GM23338 (cell line): ENCODE results near the gene PNPO. TPM values are rescaled to one million over a fixed set of nuclear protein-coding genes. Genes with fewer than 3 reads are reported as not detected.

Experiments used
- ATAC-seq: fragments of 200-7000 bp; cut with Tn5 transposase; 3 replicates; pipeline ENCODE4 v1.9.1; 2020
- DNase-seq: peaks from one replicate; pipeline ENCODE4 v3.0.0-alpha.2; 2015; ENCODE audit warnings: low spot score
- H2AFZ ChIP-seq: fragments of 200-600 bp; sonication (generic); 2 replicates; pipeline ENCODE4 v1.8.0; 2016; ENCODE audit warnings: antibody characterized with exemption, mild to moderate bottlenecking, moderate library complexity
- H3F3A ChIP-seq: fragments of 200-600 bp; sonication (generic); replicated peaks from 2 replicates; pipeline ENCODE4 v1.8.0; 2017; ENCODE audit warnings: antibody characterized with exemption, mixed run types, low read depth
- H3K27ac ChIP-seq: fragments of 200-600 bp; sonication (generic); 2 replicates; pipeline ENCODE4 v1.6.1; 2016; ENCODE audit warnings: low read depth
- H3K27me3 ChIP-seq: fragments of 200-600 bp; sonication (generic); 2 replicates; pipeline ENCODE4 v1.8.0; 2016; ENCODE audit warnings: mild to moderate bottlenecking, mixed run types, moderate library complexity; ENCODE audit not compliant: insufficient read depth
- H3K36me3 ChIP-seq: fragments of 200-600 bp; sonication (generic); 2 replicates; pipeline ENCODE4 v1.8.0; 2016; ENCODE audit warnings: mild to moderate bottlenecking; ENCODE audit not compliant: insufficient read depth
- H3K4me1 ChIP-seq: fragments of 200-600 bp; sonication (generic); 2 replicates; pipeline ENCODE4 v1.8.0; 2016; ENCODE audit warnings: mild to moderate bottlenecking, moderate library complexity; ENCODE audit not compliant: insufficient read depth
- H3K4me2 ChIP-seq: fragments of 200-600 bp; sonication (generic); 2 replicates; pipeline ENCODE4 v1.7.1; 2017; ENCODE audit warnings: mixed run types
- H3K4me3 ChIP-seq: fragments of 200-600 bp; sonication (generic); 2 replicates; pipeline ENCODE4 v1.6.1; 2016; ENCODE audit warnings: mixed run types
- H3K79me2 ChIP-seq: fragments of 200-600 bp; sonication (generic); replicated peaks from 2 replicates; pipeline ENCODE4 v1.8.0; 2017; ENCODE audit warnings: mild to moderate bottlenecking; ENCODE audit not compliant: insufficient read depth
- H3K9me2 ChIP-seq: fragments of 200-600 bp; sonication (generic); 2 replicates; pipeline ENCODE4 v1.8.0; 2017; ENCODE audit not compliant: insufficient read depth
- H4K20me1 ChIP-seq: fragments of 200-600 bp; sonication (generic); replicated peaks from 2 replicates; pipeline ENCODE4 v1.8.0; 2017; ENCODE audit warnings: mild to moderate bottlenecking; ENCODE audit not compliant: insufficient read depth
- H3K27ac Mint-ChIP-seq: 2 replicates; pipeline ENCODE4 v1.8.0; 2020; ENCODE audit warnings: inconsistent platforms, mild to moderate bottlenecking, moderate library complexity, mixed read lengths
- H3K27me3 Mint-ChIP-seq: 3 replicates; pipeline ENCODE4 v1.8.0; 2022; ENCODE audit warnings: low read depth, mild to moderate bottlenecking, moderate library complexity, mixed read lengths, inconsistent platforms; ENCODE audit not compliant: insufficient read depth, poor library complexity
- H3K36me3 Mint-ChIP-seq: 3 replicates; pipeline ENCODE4 v1.8.0; 2021; ENCODE audit warnings: low read depth, mild to moderate bottlenecking, inconsistent platforms, moderate library complexity, mixed read lengths
- H3K4me1 Mint-ChIP-seq: 3 replicates; pipeline ENCODE4 v1.8.0; 2020; ENCODE audit warnings: mild to moderate bottlenecking, inconsistent platforms, mixed read lengths
- H3K4me3 Mint-ChIP-seq: 3 replicates; pipeline ENCODE4 v1.8.0; 2021; ENCODE audit warnings: moderate library complexity, mild to moderate bottlenecking, inconsistent platforms, mixed read lengths
- H3K9me3 Mint-ChIP-seq: 3 replicates; pipeline ENCODE4 v1.8.0; 2020; ENCODE audit warnings: moderate library complexity, mild to moderate bottlenecking, inconsistent platforms, mixed read lengths
- CREB1 ChIP-seq: fragments of 250-450 bp; sonication (Bioruptor Pico); IDR thresholded peaks from 2 replicates; pipeline ENCODE4 v1.5.0; 2020; ENCODE audit warnings: low read depth, mild to moderate bottlenecking, moderate library complexity
- EZH2 ChIP-seq: fragments of 200-600 bp; sonication (generic); IDR thresholded peaks from one replicate; pipeline ENCODE4 v1.8.0; 2017; ENCODE audit warnings: antibody characterized with exemption, mild to moderate bottlenecking, low read depth; ENCODE audit not compliant: unreplicated experiment
- EZH2phosphoT487 ChIP-seq: fragments of 200-600 bp; sonication (generic); IDR thresholded peaks from one replicate; pipeline ENCODE4 v1.8.1; 2018; ENCODE audit warnings: antibody characterized with exemption; ENCODE audit not compliant: unreplicated experiment
- JUNB ChIP-seq: IDR thresholded peaks from one replicate; pipeline ENCODE4 v1.6.1; 2016; ENCODE audit warnings: antibody characterized with exemption; ENCODE audit not compliant: unreplicated experiment
- NANOG ChIP-seq: IDR thresholded peaks from 2 replicates; pipeline ENCODE4 v1.6.1; 2016; ENCODE audit warnings: antibody characterized with exemption, borderline replicate concordance
- POLR2AphosphoS5 ChIP-seq: IDR thresholded peaks from 2 replicates; pipeline ENCODE4 v1.6.1; 2016; ENCODE audit warnings: antibody characterized with exemption, low read depth
- STAT1 ChIP-seq: IDR thresholded peaks from one replicate; pipeline ENCODE4 v1.6.1; 2016; ENCODE audit warnings: antibody characterized with exemption; ENCODE audit not compliant: unreplicated experiment
- ZNF114 ChIP-seq: fragments of 250-450 bp; sonication (Bioruptor Pico); IDR thresholded peaks from 2 replicates; pipeline ENCODE4 v1.5.0; 2020; ENCODE audit warnings: mild to moderate bottlenecking, moderate library complexity
- ZNF331 ChIP-seq: fragments of 250-450 bp; sonication (Bioruptor Pico); IDR thresholded peaks from 2 replicates; pipeline ENCODE4 v1.5.0; 2020; ENCODE audit warnings: low read depth, mild to moderate bottlenecking, moderate library complexity
- polyA plus RNA-seq: library from polyadenylated mRNA; unstranded; fragments of >200 nt; fragmentation: Nextera tagmentation; extraction: Ambion mirVana; gene quantifications from 2 replicates; pipeline ENCODE4 v1.2.1, GENCODE V29; 2016
- total RNA-seq: library from RNA; depleted of rRNA; stranded (reverse); fragments of >200 nt; shearing (Covaris generic); gene quantifications from 2 replicates; pipeline ENCODE4 v1.2.3, GENCODE V29; 2014
- TF ChIP-seq, protein P1 (sequence below), 2 experiments: fragments of 200-600 bp in 1 of 2; sonication (generic) in 1 of 2; conservative IDR thresholded peaks; 2 replicates each; pipeline versions ENCODE4 v1.5.1 to v1.6.1; 2016 to 2017; ENCODE audit warnings: antibody characterized with exemption in 2 of 2, low read depth in 2 of 2, mild to moderate bottlenecking in 2 of 2, moderate library complexity in 1 of 2
- TF ChIP-seq, protein P2 (sequence below): IDR thresholded peaks from one replicate; pipeline ENCODE4 v1.6.1; 2018; ENCODE audit warnings: antibody characterized with exemption; ENCODE audit not compliant: unreplicated experiment
- TF ChIP-seq, protein P3 (sequence below): fragments of 250-450 bp; sonication (Bioruptor Pico); IDR thresholded peaks from 2 replicates; pipeline ENCODE4 v1.5.0; 2020; ENCODE audit warnings: mild to moderate bottlenecking, moderate library complexity
- TF ChIP-seq, protein P4 (sequence below): IDR thresholded peaks from 2 replicates; pipeline ENCODE4 v1.6.1; 2016; ENCODE audit warnings: antibody characterized with exemption

The PNPO gene
- total and polyA plus RNA-seq, 2 experiments from 2014 or later = 5.0 to 12.7 TPM

DNA sequence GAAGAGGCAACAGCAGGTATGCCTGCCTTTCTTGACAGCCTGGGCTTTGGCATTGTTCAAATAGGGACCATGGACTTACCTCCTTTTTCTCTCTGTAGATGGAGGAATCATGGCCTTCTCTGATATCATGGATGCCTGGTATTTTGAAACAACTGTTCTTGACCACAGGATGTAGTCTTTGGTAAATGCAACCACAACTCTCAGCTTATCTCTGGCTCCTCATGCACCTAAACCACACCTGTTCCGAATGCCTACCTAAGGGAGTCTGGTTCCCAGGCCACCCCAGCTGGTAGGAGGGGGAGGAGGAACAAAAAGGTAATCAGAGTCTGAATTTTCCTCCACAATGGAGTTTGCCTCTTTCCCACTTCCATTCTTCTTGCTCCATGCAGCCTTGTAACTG lies 48.3 kb downstream of the PNPO start:
- TF ChIP-seq CREB1 (CRISPR knock-in tag) (no peak), ZNF331 (no peak), POLR2AphosphoS5 (no peak), NANOG (no peak), JUNB (no peak), ZNF114 (CRISPR knock-in tag) (no peak), EZH2 (no peak), STAT1 (no peak), EZH2phosphoT487 (no peak)
- TF ChIP-seq, protein P1, sequence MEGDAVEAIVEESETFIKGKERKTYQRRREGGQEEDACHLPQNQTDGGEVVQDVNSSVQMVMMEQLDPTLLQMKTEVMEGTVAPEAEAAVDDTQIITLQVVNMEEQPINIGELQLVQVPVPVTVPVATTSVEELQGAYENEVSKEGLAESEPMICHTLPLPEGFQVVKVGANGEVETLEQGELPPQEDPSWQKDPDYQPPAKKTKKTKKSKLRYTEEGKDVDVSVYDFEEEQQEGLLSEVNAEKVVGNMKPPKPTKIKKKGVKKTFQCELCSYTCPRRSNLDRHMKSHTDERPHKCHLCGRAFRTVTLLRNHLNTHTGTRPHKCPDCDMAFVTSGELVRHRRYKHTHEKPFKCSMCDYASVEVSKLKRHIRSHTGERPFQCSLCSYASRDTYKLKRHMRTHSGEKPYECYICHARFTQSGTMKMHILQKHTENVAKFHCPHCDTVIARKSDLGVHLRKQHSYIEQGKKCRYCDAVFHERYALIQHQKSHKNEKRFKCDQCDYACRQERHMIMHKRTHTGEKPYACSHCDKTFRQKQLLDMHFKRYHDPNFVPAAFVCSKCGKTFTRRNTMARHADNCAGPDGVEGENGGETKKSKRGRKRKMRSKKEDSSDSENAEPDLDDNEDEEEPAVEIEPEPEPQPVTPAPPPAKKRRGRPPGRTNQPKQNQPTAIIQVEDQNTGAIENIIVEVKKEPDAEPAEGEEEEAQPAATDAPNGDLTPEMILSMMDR (conservative IDR thresholded peaks at IDR 0.05; ENCODE audit: low read depth in 2 of 2) = no peak
- TF ChIP-seq, protein P2, sequence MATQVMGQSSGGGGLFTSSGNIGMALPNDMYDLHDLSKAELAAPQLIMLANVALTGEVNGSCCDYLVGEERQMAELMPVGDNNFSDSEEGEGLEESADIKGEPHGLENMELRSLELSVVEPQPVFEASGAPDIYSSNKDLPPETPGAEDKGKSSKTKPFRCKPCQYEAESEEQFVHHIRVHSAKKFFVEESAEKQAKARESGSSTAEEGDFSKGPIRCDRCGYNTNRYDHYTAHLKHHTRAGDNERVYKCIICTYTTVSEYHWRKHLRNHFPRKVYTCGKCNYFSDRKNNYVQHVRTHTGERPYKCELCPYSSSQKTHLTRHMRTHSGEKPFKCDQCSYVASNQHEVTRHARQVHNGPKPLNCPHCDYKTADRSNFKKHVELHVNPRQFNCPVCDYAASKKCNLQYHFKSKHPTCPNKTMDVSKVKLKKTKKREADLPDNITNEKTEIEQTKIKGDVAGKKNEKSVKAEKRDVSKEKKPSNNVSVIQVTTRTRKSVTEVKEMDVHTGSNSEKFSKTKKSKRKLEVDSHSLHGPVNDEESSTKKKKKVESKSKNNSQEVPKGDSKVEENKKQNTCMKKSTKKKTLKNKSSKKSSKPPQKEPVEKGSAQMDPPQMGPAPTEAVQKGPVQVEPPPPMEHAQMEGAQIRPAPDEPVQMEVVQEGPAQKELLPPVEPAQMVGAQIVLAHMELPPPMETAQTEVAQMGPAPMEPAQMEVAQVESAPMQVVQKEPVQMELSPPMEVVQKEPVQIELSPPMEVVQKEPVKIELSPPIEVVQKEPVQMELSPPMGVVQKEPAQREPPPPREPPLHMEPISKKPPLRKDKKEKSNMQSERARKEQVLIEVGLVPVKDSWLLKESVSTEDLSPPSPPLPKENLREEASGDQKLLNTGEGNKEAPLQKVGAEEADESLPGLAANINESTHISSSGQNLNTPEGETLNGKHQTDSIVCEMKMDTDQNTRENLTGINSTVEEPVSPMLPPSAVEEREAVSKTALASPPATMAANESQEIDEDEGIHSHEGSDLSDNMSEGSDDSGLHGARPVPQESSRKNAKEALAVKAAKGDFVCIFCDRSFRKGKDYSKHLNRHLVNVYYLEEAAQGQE = no peak
- TF ChIP-seq, protein P3, sequence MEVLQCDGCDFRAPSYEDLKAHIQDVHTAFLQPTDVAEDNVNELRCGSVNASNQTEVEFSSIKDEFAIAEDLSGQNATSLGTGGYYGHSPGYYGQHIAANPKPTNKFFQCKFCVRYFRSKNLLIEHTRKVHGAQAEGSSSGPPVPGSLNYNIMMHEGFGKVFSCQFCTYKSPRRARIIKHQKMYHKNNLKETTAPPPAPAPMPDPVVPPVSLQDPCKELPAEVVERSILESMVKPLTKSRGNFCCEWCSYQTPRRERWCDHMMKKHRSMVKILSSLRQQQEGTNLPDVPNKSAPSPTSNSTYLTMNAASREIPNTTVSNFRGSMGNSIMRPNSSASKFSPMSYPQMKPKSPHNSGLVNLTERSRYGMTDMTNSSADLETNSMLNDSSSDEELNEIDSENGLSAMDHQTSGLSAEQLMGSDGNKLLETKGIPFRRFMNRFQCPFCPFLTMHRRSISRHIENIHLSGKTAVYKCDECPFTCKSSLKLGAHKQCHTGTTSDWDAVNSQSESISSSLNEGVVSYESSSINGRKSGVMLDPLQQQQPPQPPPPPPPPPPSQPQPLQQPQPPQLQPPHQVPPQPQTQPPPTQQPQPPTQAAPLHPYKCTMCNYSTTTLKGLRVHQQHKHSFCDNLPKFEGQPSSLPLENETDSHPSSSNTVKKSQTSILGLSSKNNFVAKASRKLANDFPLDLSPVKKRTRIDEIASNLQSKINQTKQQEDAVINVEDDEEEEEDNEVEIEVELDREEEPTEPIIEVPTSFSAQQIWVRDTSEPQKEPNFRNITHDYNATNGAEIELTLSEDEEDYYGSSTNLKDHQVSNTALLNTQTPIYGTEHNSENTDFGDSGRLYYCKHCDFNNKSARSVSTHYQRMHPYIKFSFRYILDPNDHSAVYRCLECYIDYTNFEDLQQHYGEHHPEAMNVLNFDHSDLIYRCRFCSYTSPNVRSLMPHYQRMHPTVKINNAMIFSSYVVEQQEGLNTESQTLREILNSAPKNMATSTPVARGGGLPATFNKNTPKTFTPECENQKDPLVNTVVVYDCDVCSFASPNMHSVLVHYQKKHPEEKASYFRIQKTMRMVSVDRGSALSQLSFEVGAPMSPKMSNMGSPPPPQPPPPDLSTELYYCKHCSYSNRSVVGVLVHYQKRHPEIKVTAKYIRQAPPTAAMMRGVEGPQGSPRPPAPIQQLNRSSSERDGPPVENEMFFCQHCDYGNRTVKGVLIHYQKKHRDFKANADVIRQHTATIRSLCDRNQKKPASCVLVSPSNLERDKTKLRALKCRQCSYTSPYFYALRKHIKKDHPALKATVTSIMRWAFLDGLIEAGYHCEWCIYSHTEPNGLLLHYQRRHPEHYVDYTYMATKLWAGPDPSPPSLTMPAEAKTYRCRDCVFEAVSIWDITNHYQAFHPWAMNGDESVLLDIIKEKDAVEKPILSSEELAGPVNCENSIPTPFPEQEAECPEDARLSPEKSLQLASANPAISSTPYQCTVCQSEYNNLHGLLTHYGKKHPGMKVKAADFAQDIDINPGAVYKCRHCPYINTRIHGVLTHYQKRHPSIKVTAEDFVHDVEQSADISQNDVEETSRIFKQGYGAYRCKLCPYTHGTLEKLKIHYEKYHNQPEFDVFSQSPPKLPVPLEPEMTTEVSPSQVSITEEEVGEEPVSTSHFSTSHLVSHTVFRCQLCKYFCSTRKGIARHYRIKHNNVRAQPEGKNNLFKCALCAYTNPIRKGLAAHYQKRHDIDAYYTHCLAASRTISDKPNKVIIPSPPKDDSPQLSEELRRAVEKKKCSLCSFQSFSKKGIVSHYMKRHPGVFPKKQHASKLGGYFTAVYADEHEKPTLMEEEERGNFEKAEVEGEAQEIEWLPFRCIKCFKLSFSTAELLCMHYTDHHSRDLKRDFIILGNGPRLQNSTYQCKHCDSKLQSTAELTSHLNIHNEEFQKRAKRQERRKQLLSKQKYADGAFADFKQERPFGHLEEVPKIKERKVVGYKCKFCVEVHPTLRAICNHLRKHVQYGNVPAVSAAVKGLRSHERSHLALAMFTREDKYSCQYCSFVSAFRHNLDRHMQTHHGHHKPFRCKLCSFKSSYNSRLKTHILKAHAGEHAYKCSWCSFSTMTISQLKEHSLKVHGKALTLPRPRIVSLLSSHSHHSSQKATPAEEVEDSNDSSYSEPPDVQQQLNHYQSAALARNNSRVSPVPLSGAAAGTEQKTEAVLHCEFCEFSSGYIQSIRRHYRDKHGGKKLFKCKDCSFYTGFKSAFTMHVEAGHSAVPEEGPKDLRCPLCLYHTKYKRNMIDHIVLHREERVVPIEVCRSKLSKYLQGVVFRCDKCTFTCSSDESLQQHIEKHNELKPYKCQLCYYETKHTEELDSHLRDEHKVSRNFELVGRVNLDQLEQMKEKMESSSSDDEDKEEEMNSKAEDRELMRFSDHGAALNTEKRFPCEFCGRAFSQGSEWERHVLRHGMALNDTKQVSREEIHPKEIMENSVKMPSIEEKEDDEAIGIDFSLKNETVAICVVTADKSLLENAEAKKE (CRISPR knock-in tag) = no peak
- TF ChIP-seq, protein P4, sequence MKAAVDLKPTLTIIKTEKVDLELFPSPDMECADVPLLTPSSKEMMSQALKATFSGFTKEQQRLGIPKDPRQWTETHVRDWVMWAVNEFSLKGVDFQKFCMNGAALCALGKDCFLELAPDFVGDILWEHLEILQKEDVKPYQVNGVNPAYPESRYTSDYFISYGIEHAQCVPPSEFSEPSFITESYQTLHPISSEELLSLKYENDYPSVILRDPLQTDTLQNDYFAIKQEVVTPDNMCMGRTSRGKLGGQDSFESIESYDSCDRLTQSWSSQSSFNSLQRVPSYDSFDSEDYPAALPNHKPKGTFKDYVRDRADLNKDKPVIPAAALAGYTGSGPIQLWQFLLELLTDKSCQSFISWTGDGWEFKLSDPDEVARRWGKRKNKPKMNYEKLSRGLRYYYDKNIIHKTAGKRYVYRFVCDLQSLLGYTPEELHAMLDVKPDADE = no peak

More for the DNA sequence above, 48.3 kb downstream of the PNPO start:
- Mint-ChIP-seq H3K36me3 (peaks cover 4% of the 10 kb centered on the region; the same call in 1 of the 3 replicates), H3K9me3 (no peaks in the 10 kb centered on the region), H3K27ac (no peak overlapping the region), H3K4me3 (no peak overlapping the region; the same call in 2 of the 3 replicates), H3K27me3 (peaks cover 23% of the 10 kb centered on the region), H3K4me1 (peaks cover 70% of the 10 kb centered on the region)
- no peak overlapping the region for H2AFZ ChIP-seq
- H3K27ac ChIP-seq = no peak overlapping the region
- no peaks in the 10 kb centered on the region for H3K36me3 ChIP-seq
- no peaks in the 10 kb centered on the region for H3K79me2 ChIP-seq
- no peaks in the 10 kb centered on the region for H3K27me3 ChIP-seq
- ATAC-seq (no peak), DNase-seq (no peak)
- 0 out of 2 replicates have a peak, but pooled peaks cover 6% of the 10 kb centered on the region for H3F3A ChIP-seq
- peaks cover 39% of the 10 kb centered on the region for H3K4me1 ChIP-seq
- no peaks in the 10 kb centered on the region for H3K9me2 ChIP-seq
- no peak overlapping the region for H3K4me3 ChIP-seq
- no peaks in the 10 kb centered on the region for H4K20me1 ChIP-seq
- no peak overlapping the region for H3K4me2 ChIP-seq
